Loucy (cell line): ENCODE results near the gene FBRSL1.

Experiments
- CTCF ChIP-seq: fragments of 200-600 bp; sonication (generic); conservative IDR thresholded peaks from 2 replicates; pipeline ENCODE4 v1.5.1; 2014; ENCODE audit warnings: mild to moderate bottlenecking, antibody characterized with exemption, low read length
- EZH2phosphoT487 ChIP-seq: fragments of 200-600 bp; IDR thresholded peaks from 2 replicates; pipeline ENCODE4 v1.6.1; 2018; ENCODE audit warnings: antibody characterized with exemption, mild to moderate bottlenecking, moderate library complexity, borderline replicate concordance

- no peak for TF ChIP-seq CTCF
- TF ChIP-seq EZH2phosphoT487 = no peak
Measured at GRCh38 chr12:132516095-132517012, 26.4 kb downstream of the FBRSL1 start.
